BLaER1 treated with 17β-estradiol and CSF1 and Interleukin-3, amounts not matched to agents 10 nM and 100 nM (cell line): ENCODE results near the gene SMIM15.

ENCODE experiments used
- H3K27ac ChIP-seq, 11 experiments: shearing (Covaris generic); formaldehyde crosslinking; 2 replicates each; pipeline ENCODE4 v1.8.1; 2022
- H3K27me3 ChIP-seq, 11 experiments: shearing (Covaris generic); formaldehyde crosslinking; 2 replicates each; pipeline ENCODE4 v1.8.1; 2022
- H3K36me3 ChIP-seq, 11 experiments: shearing (Covaris generic); formaldehyde crosslinking; 2 replicates each; pipeline ENCODE4 v1.8.1; 2022
- H3K4me1 ChIP-seq, 10 experiments: shearing (Covaris generic); formaldehyde crosslinking; 2 replicates each; pipeline ENCODE4 v1.8.1; 2022
- H3K4me2 ChIP-seq, 11 experiments: shearing (Covaris generic); formaldehyde crosslinking; 2 replicates each; pipeline ENCODE4 v1.8.1; 2022
- H3K4me3 ChIP-seq, 10 experiments: shearing (Covaris generic); formaldehyde crosslinking; 2 replicates each; pipeline ENCODE4 v1.8.1; 2022
- H3K9ac ChIP-seq, 11 experiments: shearing (Covaris generic); formaldehyde crosslinking; 2 replicates each; pipeline ENCODE4 v1.8.1; 2022
- H3K9me3 ChIP-seq, 11 experiments: shearing (Covaris generic); formaldehyde crosslinking; replicated peaks in 1 of 11; 2 replicates each; pipeline ENCODE4 v1.8.1; 2022
- H4K20me1 ChIP-seq, 11 experiments: shearing (Covaris generic); formaldehyde crosslinking; 2 replicates each; pipeline ENCODE4 v1.8.1; 2022
- Cebpa-rat ChIP-seq, 11 experiments: shearing (Covaris generic); IDR thresholded peaks; 2 replicates each; pipeline ENCODE4 v1.8.1; 2022

SMIM15 gene

DNA sequence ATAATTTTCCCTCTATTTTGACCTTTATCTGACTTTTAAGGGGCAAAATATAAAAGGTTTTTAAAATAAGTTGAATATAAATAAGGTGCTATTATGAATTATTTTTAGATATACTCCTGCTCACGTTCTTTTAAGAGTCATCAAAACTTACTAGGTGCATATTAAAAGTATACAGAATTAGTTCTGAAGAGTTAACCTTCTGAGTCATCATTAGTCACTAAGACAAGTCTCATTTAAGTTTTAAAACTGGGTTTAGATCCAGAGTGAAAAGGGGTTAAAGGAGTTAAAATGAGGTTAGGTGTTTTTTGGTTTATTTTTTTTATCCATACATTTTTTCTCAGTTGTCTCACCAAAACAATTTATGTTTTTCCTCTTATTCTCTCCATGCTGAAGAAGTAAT is 41.7 kb downstream of the SMIM15 start:
- Histone ChIP-seq H3K9ac (no peak overlapping the region), H3K27me3 (no peaks in the 10 kb centered on the region), H3K36me3 (peaks cover 0 to under 1% (median 0%) of the 10 kb centered on the region in 11 experiments; a peak in 1 of 22 replicates), H3K4me2 (no peak overlapping the region), H3K4me1 (no peaks in the 10 kb centered on the region), H3K9me3 (no peaks in the 10 kb centered on the region), H3K4me3 (no peak overlapping the region), H4K20me1 (no peaks in the 10 kb centered on the region), H3K27ac (no peak overlapping the region)
- TF ChIP-seq Cebpa-rat (IDR thresholded peaks at IDR 0.05) = no peak

DNA sequence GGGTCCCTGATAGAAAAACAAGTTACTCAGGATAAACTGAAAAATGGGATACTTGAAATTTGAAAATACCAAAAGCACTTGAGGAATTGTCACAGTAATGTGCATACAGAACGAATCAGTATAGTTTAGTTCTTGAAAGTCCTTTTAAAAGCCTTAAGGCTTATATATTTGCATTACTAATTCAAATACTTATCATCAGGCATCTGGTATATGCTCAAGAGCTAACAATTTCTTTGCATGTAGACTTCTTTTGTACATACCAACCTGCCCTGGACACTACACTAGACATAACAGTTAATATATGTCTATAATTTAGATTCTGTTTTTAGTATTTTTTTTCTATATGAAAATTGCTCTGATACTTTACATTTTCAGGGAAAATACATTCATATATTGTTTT is 43.2 kb downstream of the SMIM15 start:
- TF ChIP-seq Cebpa-rat (IDR thresholded peaks at IDR 0.05) = no peak

DNA sequence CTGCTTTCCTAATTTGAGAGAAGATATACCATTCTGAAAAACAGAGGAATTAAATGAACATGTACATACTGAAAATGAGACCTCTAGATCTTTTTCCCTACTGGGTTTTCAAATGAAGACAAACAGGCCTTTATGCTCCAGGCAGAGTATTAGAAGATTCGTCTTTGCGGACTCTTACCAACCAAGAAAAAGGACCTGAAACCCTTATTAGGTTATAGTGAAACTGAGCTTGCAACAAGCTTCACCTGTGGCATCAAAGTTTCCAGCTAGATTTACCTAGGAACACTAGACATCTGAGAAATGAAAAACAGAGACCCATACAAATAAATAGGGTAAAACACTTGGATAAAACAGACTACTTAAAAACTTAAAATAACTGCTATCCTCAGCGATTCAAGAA is 46.3 kb downstream of the SMIM15 start:
- no peak overlapping the region for H3K4me3 ChIP-seq
- no peak overlapping the region for H3K9ac ChIP-seq
- H3K4me2 ChIP-seq = no peak overlapping the region
- H3K27me3 ChIP-seq = no peaks in the 10 kb centered on the region
- no peaks in the 10 kb centered on the region for H4K20me1 ChIP-seq
- H3K4me1 ChIP-seq = no peaks in the 10 kb centered on the region; a peak in 1 of 20 replicates
- H3K9me3 ChIP-seq = peaks cover 17 to 36% (median 25%) of the 10 kb centered on the region in 11 experiments
- no peak for TF ChIP-seq Cebpa-rat (IDR thresholded peaks at IDR 0.05)
- H3K27ac ChIP-seq = no peak overlapping the region
- H3K36me3 ChIP-seq = peaks cover 0 to 17% (median 12%) of the 10 kb centered on the region in 11 experiments; a peak in 10 of 22 replicates

More for the DNA sequence above, 43.2 kb downstream of the SMIM15 start:
- Histone ChIP-seq H3K4me3 (no peak overlapping the region), H3K27ac (no peak overlapping the region), H3K36me3 (peaks cover 0 to 10% (median 7%) of the 10 kb centered on the region in 11 experiments; a peak in 4 of 22 replicates), H4K20me1 (no peaks in the 10 kb centered on the region), H3K4me2 (no peak overlapping the region), H3K9me3 (peaks cover 0 to 12% (median 0%) of the 10 kb centered on the region in 11 experiments; a peak in 4 of 22 replicates), H3K4me1 (no peaks in the 10 kb centered on the region), H3K27me3 (no peaks in the 10 kb centered on the region), H3K9ac (no peak overlapping the region)

DNA sequence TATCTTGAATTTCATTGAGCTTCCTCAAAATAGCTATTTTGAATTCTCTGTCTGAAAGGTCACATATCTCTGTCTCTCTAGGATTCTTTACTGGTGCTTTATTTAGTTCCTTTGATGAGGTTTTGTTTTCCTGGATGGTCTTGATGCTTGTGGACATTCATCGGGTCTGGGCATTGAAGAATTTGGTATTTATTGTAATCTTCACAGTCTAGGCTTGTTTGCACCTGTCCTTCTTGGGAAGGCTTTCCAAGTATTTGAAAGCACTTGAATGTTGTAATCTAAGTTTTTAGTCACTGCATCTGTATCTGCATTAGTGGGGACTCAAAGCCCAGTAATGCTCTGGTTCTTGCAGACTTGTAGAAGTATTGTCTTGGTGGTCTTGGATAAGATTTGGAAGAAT is 47.8 kb downstream of the SMIM15 start:
- no peaks in the 10 kb centered on the region for H3K27me3 ChIP-seq
- H3K9me3 ChIP-seq = peaks cover 17 to 39% (median 25%) of the 10 kb centered on the region in 11 experiments
- H3K36me3 ChIP-seq = peaks cover 0 to 17% (median 12%) of the 10 kb centered on the region in 11 experiments; a peak in 10 of 22 replicates
- H3K4me2 ChIP-seq = no peak overlapping the region
- H3K4me1 ChIP-seq = no peaks in the 10 kb centered on the region; a peak in 1 of 20 replicates
- TF ChIP-seq Cebpa-rat (IDR thresholded peaks at IDR 0.05) = no peak
- no peak overlapping the region for H3K4me3 ChIP-seq
- H3K9ac ChIP-seq = no peak overlapping the region
- H4K20me1 ChIP-seq = no peaks in the 10 kb centered on the region
- no peak overlapping the region for H3K27ac ChIP-seq
